Nephron (organoid): ENCODE data around the gene PLK3.

Experiments
- H3K27ac Mint-ChIP-seq, 3 experiments: 2 replicates each; pipeline ENCODE4 v1.8.0; 2020; ENCODE audit warnings: mixed read lengths in 3 of 3, mild to moderate bottlenecking in 2 of 3, moderate library complexity in 1 of 3
- H3K27me3 Mint-ChIP-seq: 2 replicates; pipeline ENCODE4 v1.8.0; 2021; ENCODE audit warnings: low read depth, mild to moderate bottlenecking, moderate library complexity, mixed read lengths
- H3K36me3 Mint-ChIP-seq: 2 replicates; pipeline ENCODE4 v1.8.0; 2020; ENCODE audit warnings: low read depth, mixed read lengths
- H3K4me1 Mint-ChIP-seq: 2 replicates; pipeline ENCODE4 v1.8.0; 2020; ENCODE audit warnings: mixed read lengths
- H3K4me3 Mint-ChIP-seq, 3 experiments: 2 replicates each; pipeline ENCODE4 v1.8.0; 2020; ENCODE audit warnings: mild to moderate bottlenecking in 3 of 3, mixed read lengths in 3 of 3, moderate library complexity in 2 of 3
- H3K9me3 Mint-ChIP-seq: 2 replicates; pipeline ENCODE4 v1.8.0; 2020; ENCODE audit warnings: mixed read lengths
- TF ChIP-seq, protein P1 (sequence below), 3 experiments: fragments of 200-600 bp; sonication (generic); IDR thresholded peaks; one replicate each; pipeline ENCODE4 v1.5.0; 2021; ENCODE audit warnings: antibody characterized with exemption in 3 of 3; ENCODE audit not compliant: unreplicated experiment in 3 of 3

The PLK3 gene

DNA sequence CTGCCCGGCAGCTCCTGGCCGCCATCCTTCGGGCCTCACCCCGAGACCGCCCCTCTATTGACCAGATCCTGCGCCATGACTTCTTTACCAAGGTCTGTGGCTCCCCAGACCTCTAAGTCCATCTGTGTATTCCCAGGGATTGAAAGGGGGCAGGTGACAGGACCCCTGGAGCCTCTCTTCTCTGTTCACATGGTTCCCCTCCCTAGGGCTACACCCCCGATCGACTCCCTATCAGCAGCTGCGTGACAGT lies 2.8 kb downstream of the PLK3 start:
- Mint-ChIP-seq H3K9me3 (no peaks in the 10 kb centered on the region), H3K36me3 (peaks cover 23% of the 10 kb centered on the region), H3K27me3 (no peaks in the 10 kb centered on the region), H3K4me1 (peaks cover 40% of the 10 kb centered on the region), H3K27ac (peak overlapping the region; percentile 66 to 79 (median 70)), H3K4me3 (peak overlapping the region; percentile 53 to 78 (median 57))
- TF ChIP-seq, protein P1, sequence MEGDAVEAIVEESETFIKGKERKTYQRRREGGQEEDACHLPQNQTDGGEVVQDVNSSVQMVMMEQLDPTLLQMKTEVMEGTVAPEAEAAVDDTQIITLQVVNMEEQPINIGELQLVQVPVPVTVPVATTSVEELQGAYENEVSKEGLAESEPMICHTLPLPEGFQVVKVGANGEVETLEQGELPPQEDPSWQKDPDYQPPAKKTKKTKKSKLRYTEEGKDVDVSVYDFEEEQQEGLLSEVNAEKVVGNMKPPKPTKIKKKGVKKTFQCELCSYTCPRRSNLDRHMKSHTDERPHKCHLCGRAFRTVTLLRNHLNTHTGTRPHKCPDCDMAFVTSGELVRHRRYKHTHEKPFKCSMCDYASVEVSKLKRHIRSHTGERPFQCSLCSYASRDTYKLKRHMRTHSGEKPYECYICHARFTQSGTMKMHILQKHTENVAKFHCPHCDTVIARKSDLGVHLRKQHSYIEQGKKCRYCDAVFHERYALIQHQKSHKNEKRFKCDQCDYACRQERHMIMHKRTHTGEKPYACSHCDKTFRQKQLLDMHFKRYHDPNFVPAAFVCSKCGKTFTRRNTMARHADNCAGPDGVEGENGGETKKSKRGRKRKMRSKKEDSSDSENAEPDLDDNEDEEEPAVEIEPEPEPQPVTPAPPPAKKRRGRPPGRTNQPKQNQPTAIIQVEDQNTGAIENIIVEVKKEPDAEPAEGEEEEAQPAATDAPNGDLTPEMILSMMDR (IDR thresholded peaks at IDR 0.05; ENCODE audit: unreplicated experiment in 3 of 3) = no peak

GRCh38 chr1:44803312-44804095 lies 3.3 kb downstream of the PLK3 start:
- Mint-ChIP-seq H3K4me3 (peak overlapping the region; percentile 53 to 78 (median 57)), H3K27me3 (no peaks in the 10 kb centered on the region), H3K27ac (peak overlapping the region; percentile 66 to 79 (median 70)), H3K9me3 (no peaks in the 10 kb centered on the region), H3K4me1 (peaks cover 43% of the 10 kb centered on the region), H3K36me3 (peaks cover 23% of the 10 kb centered on the region)
- TF ChIP-seq, protein P1 (IDR thresholded peaks at IDR 0.05; ENCODE audit: unreplicated experiment in 3 of 3) = no peak

DNA sequence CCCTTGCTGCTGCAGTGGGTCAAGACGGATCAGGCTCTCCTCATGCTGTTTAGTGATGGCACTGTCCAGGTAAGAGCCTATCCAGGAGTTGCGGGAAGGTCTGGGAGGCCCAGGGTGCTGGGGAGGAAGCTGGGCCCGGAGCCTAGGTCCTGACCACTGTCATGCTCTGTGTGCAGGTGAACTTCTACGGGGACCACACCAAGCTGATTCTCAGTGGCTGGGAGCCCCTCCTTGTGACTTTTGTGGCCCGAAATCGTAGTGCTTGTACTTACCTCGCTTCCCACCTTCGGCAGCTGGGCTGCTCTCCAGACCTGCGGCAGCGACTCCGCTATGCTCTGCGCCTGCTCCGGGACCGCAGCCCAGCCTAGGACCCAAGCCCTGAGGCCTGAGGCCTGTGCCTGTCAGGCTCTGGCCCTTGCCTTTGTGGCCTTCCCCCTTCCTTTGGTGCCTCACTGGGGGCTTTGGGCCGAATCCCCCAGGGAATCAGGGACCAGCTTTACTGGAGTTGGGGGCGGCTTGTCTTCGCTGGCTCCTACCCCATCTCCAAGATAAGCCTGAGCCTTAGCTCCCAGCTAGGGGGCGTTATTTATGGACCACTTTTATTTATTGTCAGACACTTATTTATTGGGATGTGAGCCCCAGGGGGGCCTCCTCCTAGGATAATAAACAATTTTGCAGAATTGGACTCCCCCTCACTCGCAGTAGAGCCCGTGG lies 5.3 kb downstream of the PLK3 start:
- no peaks in the 10 kb centered on the region for H3K9me3 Mint-ChIP-seq
- peaks cover 23% of the 10 kb centered on the region for H3K36me3 Mint-ChIP-seq
- H3K4me1 Mint-ChIP-seq = peaks cover 49% of the 10 kb centered on the region
- TF ChIP-seq, protein P1 (IDR thresholded peaks at IDR 0.05; ENCODE audit: unreplicated experiment in 3 of 3) = no peak
- H3K27me3 Mint-ChIP-seq = no peaks in the 10 kb centered on the region
- H3K4me3 Mint-ChIP-seq = peak overlapping the region in 1 of 3 experiments; percentile 34
- peak overlapping the region; percentile 43 to 67 (median 58) for H3K27ac Mint-ChIP-seq

DNA sequence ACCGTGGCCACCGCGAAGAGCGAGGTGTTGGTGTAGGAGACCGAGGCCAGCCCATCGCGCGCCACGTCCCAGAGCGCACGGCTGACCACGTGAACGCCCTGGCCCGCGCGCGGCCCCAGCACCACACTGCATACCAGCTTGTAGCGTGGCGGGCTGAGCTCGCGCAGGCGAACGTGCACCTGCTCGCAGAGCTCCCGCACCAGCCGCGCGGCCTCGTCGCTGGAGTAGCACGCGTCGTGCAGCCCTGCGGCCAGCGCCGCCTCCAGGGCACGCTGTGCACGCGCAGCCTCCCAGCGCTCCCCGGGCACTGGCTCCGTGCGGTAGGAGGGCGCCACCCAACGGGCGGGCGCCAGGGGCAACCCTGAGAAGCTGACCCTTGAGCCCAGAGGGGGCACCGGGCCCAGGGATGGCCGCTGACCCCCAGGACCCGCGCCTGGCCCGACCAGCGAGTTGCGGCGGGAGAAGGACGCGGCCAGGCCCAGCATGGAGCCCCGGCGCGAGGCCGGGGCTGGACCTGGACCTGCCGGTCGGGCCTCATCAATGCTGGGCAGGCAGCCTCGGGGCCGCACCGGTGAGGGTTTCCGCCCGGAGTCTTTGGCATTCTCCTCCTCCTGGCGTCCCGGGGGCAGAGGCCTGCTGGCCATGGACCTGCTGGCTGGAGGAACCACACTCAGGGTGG lies 6.0 kb downstream of the PLK3 start:
- TF ChIP-seq, protein P1 (IDR thresholded peaks at IDR 0.05; ENCODE audit: unreplicated experiment in 3 of 3) = no peak
- H3K27ac Mint-ChIP-seq = peak overlapping the region in 2 of 3 experiments; percentile 99
- H3K36me3 Mint-ChIP-seq = peaks cover 23% of the 10 kb centered on the region
- H3K27me3 Mint-ChIP-seq = no peaks in the 10 kb centered on the region
- H3K9me3 Mint-ChIP-seq = no peaks in the 10 kb centered on the region
- peaks cover 56% of the 10 kb centered on the region for H3K4me1 Mint-ChIP-seq
- no peak overlapping the region for H3K4me3 Mint-ChIP-seq

DNA sequence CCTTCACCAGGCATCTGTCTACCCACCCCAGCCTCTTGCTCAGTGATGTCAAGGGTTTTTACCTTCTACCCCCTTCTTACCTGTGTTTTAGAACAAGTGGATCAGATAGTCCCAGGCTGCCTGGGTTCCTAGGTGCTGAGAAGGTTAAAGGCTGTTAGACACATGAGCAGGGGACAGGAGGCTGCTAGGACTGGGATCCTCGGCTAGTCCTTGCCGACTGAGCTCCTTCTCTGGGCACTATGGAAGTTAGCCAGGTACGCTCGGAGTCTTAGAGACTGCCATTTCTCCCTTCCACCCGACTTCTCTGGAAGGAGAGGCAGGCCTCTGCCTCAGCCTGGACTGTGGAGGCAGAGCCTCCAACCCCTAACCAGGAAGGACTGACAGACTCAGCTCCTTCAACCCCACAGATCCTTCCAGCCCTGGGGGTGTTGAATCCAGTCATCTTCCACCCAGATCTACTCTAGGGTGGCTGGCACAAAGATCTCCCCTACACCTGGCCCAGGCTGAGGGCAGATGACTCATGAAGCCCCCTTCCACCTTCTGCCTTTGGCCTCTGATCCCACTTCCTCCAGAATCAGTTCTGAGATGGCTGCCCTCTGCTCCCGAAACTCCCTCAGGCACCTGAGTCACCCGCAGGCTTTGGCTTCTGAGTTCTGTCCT lies 6.7 kb downstream of the PLK3 start, which contains the start of gene DYNLT4:
TSS of gene DYNLT4 (minus strand) at position 648 of the 660 bp plus-strand sequence. CDS start 683 bp downstream, outside the sequence.
- peaks cover 60% of the 10 kb centered on the region for H3K4me1 Mint-ChIP-seq
- H3K27me3 Mint-ChIP-seq = no peaks in the 10 kb centered on the region
- H3K27ac Mint-ChIP-seq = peak within 1 kb of the TSS; percentile 99
- H3K4me3 Mint-ChIP-seq = peak within 1 kb of the TSS; percentile 60 to 86 (median 81)
- H3K9me3 Mint-ChIP-seq = no peaks in the 10 kb centered on the region
- H3K36me3 Mint-ChIP-seq = peaks cover 23% of the 10 kb centered on the region
- TF ChIP-seq, protein P1 (IDR thresholded peaks at IDR 0.05; ENCODE audit: unreplicated experiment in 3 of 3) = no peak
